GM18873 (cell line): ENCODE measurements around the gene CH25H.

Source experiments
- ATAC-seq: cut with Tn5 transposase; IDR thresholded peaks from one replicate; pipeline ENCODE4 v1.9.1; 2021; ENCODE audit warnings: mild to moderate bottlenecking, moderate library complexity, moderate number of reproducible peaks; ENCODE audit not compliant: unreplicated experiment, low FRiP score

CH25H gene

GRCh38 chr10:89235073-89235798 is 28.1 kb upstream of the CH25H start:
- ATAC-seq = no peak

GRCh38 chr10:89233033-89233432 is 25.9 kb upstream of the CH25H start:
- no peak for ATAC-seq

GRCh38 chr10:89228962-89229361 is 21.8 kb upstream of the CH25H start:
- ATAC-seq = no peak

- no peak for ATAC-seq
Observed at GRCh38 chr10:89228146-89228545, 21.0 kb upstream of the CH25H start.

GRCh38 chr10:89226891-89227290 is 19.8 kb upstream of the CH25H start:
- no peak for ATAC-seq

- ATAC-seq = no peak
Observed at GRCh38 chr10:89224739-89225443, 17.8 kb upstream of the CH25H start.

GRCh38 chr10:89221919-89222318 is 14.8 kb upstream of the CH25H start:
- no peak for ATAC-seq

GRCh38 chr10:89219513-89220218 is 12.5 kb upstream of the CH25H start:
- ATAC-seq = no peak

GRCh38 chr10:89217057-89217990 is 10.2 kb upstream of the CH25H start:
- ATAC-seq = no peak

- ATAC-seq = no peak
Observed at GRCh38 chr10:89216056-89216455, 8.9 kb upstream of the CH25H start.

GRCh38 chr10:89215511-89215910 is 8.4 kb upstream of the CH25H start:
- ATAC-seq = no peak

GRCh38 chr10:89214566-89215165 is 7.5 kb upstream of the CH25H start:
- no peak for ATAC-seq

- no peak for ATAC-seq
Observed at GRCh38 chr10:89213191-89213808, 6.2 kb upstream of the CH25H start.

GRCh38 chr10:89210794-89211425 is 3.8 kb upstream of the CH25H start:
- no peak for ATAC-seq

GRCh38 chr10:89209718-89210117 is 2.6 kb upstream of the CH25H start:
- ATAC-seq = no peak

- ATAC-seq = no peak
Observed at GRCh38 chr10:89207801-89208551, 859 bp upstream of the CH25H start.

GRCh38 chr10:89206402-89207180 is 526 bp downstream of the CH25H start:
- ATAC-seq = no peak
